Vagina (tissue), 2 donors: Measurements from ENCODE around the gene MPRIP.

ENCODE experiments used
- POLR2A ChIP-seq, 2 donors: fragments of 450-650 bp; IDR thresholded peaks; one replicate each; pipeline ENCODE4 v1.6.1; 2017; ENCODE audit warnings: antibody characterized with exemption in 2 of 2, mild to moderate bottlenecking in 2 of 2, moderate library complexity in 2 of 2
- POLR2AphosphoS5 ChIP-seq, 2 donors: sonication (generic); formaldehyde crosslinking; IDR thresholded peaks; one replicate each; pipeline ENCODE4 v1.9.0; 2017; ENCODE audit warnings: antibody characterized with exemption in 2 of 2, mild to moderate bottlenecking in 2 of 2, low read depth in 1 of 2; ENCODE audit not compliant: insufficient read depth in 1 of 2
- TF ChIP-seq, protein P1 (sequence below), 3 experiments: fragments of 450-650 bp in 2 of 3; fragments of 200-600 bp in 1 of 3; sonication (generic) in 1 of 3; IDR thresholded peaks; one replicate each; pipeline ENCODE4 v1.5.1; 2017 to 2019; ENCODE audit warnings: antibody characterized with exemption in 3 of 3, mild to moderate bottlenecking in 2 of 3, moderate library complexity in 2 of 3

DNA sequence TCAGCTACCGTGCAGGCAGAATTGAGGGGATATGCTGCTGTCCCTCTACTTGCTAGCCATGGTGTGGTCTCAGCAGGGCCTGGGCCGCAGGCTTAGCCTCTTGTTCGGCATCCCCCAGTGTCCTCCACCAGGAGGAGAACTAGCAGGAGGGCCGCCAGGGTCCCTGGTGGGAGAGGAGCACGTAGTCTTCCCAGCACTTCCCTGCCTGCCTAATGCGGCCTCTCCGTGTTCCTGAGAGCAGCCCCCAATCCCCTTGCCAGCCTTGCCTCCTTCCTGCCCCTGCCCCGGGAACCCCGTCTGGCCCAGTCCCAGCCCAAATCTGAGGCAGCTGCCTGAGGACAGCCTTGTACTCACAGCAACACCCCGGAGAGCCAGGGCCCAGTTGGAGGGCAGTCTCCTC, 125.7 kb downstream of the MPRIP start:
- TF ChIP-seq, protein P1, sequence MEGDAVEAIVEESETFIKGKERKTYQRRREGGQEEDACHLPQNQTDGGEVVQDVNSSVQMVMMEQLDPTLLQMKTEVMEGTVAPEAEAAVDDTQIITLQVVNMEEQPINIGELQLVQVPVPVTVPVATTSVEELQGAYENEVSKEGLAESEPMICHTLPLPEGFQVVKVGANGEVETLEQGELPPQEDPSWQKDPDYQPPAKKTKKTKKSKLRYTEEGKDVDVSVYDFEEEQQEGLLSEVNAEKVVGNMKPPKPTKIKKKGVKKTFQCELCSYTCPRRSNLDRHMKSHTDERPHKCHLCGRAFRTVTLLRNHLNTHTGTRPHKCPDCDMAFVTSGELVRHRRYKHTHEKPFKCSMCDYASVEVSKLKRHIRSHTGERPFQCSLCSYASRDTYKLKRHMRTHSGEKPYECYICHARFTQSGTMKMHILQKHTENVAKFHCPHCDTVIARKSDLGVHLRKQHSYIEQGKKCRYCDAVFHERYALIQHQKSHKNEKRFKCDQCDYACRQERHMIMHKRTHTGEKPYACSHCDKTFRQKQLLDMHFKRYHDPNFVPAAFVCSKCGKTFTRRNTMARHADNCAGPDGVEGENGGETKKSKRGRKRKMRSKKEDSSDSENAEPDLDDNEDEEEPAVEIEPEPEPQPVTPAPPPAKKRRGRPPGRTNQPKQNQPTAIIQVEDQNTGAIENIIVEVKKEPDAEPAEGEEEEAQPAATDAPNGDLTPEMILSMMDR (IDR thresholded peaks at IDR 0.05): no peak
- no peak for TF ChIP-seq POLR2A (IDR thresholded peaks at IDR 0.05)
- no peak for TF ChIP-seq POLR2AphosphoS5 (IDR thresholded peaks at IDR 0.05; ENCODE audit: insufficient read depth in 1 of 2, low read depth in 1 of 2)
